Stimulated activated CD4-positive, alpha-beta T cell treated with anti-CD3 and anti-CD28 coated beads, Interleukin-1b, Interleukin-23, amount 100 ng/mL, for 1 hour (primary cell): ENCODE measurements around the gene TMEM271.

ENCODE experiments used
- DNase-seq, 2 donors: peaks; one replicate each; pipeline ENCODE4 v3.0.0-alpha.2; 2020; ENCODE audit warnings: low read depth in 2 of 2

TMEM271 gene

GRCh38 chr4:532588-533317 lies 43.3 kb downstream of the TMEM271 start:
- DNase-seq, result no peak

- no peak for DNase-seq
Observed at GRCh38 chr4:531721-532565, 44.2 kb downstream of the TMEM271 start.

DNA sequence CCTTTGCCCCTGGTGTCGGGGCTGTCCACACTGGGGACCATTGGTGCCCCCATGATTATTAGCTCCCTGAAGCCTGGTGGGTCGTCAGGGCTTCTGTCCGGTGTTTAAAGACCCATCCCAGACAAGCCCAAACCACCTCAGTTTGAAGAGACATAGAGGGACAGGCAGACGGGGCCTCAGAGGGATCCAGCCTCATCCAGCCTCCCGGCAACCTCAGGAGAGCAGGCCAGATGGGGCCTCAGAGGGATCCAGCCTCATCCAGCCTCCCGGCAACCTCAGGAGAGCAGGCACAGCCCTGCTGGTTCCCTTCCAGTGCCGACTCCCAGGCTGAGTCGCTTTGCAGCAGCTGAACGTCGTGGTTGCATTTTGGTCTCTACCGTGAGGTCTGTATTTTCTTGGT lies 45.0 kb downstream of the TMEM271 start:
- no peak for DNase-seq

DNA sequence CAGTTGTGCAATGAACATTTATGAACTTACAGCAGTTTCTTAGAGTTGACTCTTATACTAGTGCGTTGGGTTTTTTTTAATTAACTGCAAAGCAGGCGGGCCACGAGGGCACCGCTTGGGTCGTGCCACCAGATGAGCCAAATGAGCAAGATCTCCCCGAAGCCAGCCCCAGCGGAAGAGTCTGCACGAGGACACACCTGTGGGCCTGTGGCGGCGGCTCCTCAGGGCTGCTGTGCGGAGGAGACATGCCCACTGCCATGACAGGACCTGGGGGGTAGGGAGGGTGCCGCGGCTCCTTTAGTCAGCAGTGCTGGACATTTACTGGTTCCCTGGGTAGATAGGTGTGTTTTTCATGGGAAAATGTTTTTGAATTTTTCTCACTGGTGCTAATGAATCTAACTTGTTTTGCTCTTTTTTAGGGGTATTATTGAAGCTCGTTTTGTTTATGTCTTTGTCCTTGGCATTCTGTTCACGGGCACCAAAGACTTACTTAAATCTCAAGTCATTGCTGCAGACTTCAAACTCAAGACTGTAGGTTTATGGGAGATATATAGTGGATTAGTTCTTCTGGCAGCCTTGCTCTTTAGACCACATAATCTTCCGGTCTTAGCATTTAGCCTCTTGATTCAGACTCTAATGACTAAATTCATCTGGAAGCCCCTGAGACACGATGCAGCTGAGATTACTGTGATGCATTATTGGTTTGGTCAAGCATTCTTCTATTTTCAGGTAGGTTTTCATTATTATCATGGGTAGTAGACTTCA lies 45.9 kb downstream of the TMEM271 start:
- no peak for DNase-seq

- no peak for DNase-seq
Observed at GRCh38 chr4:529563-529962, 46.5 kb downstream of the TMEM271 start.

DNA sequence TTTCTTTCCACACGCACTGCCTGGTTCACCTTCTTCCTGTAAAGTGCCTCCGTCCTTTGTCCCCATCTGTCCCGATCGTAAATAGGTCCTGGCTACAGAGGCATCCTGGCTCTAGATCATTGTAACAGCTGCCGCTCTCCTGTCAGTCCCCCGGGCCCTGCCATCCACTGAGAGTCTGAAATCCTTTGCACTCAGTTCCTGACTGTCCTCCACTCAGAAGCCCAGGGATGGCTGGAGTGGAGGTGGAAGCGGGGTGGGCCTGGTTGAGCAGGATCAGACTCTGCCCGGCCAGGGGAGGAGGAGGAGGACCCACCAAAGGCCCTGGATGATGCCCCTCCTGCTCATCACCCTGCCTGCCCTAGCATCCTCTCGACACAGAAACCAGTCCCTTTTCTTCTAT lies 47.3 kb downstream of the TMEM271 start:
- no peak for DNase-seq

- DNase-seq, result no peak
Observed at GRCh38 chr4:528296-528695, 47.8 kb downstream of the TMEM271 start.

DNA sequence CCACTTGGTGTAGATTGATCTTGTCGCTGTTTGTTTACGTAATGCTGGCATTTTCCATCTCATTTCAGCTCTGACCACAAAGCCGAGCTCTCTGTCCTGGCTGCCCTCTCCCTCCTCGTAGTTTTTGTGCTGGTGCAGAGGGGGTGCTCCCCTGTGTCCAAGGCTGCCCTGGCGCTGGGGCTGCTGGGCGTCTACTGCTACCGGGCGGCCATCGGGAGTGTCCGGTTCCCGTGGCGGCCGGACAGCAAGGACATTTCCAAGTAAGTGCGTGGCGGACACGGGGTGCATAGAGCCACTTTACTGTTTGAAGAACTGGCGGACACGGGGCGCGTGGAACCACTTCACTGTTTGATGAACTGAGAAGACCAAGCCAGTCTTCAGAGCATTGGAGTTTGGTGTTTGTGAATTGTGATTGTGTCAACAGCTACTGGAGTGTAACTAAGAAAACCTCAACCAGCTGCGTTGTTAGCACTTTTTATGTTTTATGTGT lies 49.1 kb downstream of the TMEM271 start:
- DNase-seq, result no peak

GRCh38 chr4:526189-526909 lies 49.7 kb downstream of the TMEM271 start:
- DNase-seq, result no peak

DNA sequence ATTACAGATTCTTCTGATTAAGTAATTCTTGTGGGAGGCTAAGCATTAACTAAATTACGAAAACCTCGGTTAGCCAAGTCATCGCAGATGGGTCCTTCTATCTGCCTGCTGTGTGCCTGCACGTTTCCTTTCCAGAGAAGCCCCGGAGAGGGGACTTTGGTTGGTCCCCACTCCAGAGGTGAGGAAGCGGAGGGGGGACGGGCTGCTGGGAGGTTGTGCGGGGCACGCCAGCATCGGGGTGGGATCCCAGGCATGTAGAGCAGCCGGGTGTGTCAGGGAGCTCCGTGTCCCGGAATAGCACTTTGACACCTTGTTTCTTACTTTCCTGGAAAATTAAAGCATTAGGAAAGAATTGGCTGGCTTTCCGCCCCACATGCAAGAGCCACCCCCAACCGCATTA lies 50.4 kb downstream of the TMEM271 start:
- DNase-seq, result no peak

GRCh38 chr4:524196-524595 lies 51.9 kb downstream of the TMEM271 start:
- no peak for DNase-seq
